HUDEP-2 (cell line): ENCODE measurements around the gene NHSL1.

ENCODE experiments used
- DNase-seq, 76 experiments: peaks; one replicate each; lab custom pipeline; 2025; ENCODE audit not compliant: unreplicated experiment in 76 of 76; lab: John Stamatoyannopoulos, UW

Gene NHSL1

GRCh38 chr6:138467901-138468300 is 31.4 kb downstream of the NHSL1 start:
- DNase-seq: no peak

DNA sequence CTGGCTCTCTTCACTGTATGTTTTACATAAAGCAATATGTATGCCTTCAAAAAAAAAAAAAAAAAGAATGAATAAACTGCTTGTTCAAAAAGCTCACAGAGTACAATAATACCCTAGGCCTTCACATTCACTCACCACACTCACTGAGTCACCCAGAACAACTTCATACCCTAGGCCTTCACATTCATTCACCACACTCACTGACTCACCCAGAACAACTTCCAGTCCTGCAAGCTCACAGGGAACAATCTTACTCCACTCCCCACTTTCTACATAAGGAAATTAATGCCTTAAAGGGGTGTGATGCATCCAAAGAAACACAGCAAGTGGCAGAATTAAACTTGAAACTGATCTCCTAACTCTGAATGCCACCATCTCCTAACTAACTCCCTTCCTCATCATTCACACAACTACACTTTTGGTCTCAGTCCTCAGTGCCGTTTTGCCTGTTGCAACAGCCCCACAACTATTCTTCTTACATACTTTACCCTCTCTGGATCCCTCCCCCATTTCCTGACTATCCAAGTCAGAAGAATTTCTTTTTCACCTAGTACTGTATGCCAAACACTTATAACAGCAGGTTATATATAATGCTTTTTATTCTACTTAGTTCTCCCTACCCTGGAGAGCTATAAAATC is 34.2 kb downstream of the NHSL1 start:
- DNase-seq: no peak

- no peak for DNase-seq
Observed at GRCh38 chr6:138464085-138464484, 35.2 kb downstream of the NHSL1 start.

DNA sequence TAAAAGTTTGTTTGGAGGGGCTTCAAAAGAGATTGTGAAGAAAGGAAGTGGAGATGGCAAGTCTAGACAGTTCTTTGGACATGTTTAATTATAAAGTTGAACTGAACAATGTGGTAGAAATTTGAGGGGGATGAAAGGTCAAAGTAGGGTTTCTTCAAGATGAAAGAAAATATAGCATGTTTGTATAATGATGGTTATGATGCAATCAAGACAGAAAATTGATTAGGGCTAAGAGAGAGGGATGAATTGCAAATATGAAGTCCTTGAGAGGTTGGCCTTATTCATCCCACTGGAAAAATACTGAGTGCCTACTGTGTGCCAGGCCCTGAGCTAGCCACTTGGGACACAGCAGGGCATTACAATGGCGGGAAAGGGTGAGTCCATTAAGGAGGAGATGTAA is 37.6 kb downstream of the NHSL1 start:
- no peak for DNase-seq

GRCh38 chr6:138456401-138456790 is 42.9 kb downstream of the NHSL1 start:
- no peak for DNase-seq

- DNase-seq: no peak
Observed at GRCh38 chr6:138455746-138456400, 43.4 kb downstream of the NHSL1 start.

DNA sequence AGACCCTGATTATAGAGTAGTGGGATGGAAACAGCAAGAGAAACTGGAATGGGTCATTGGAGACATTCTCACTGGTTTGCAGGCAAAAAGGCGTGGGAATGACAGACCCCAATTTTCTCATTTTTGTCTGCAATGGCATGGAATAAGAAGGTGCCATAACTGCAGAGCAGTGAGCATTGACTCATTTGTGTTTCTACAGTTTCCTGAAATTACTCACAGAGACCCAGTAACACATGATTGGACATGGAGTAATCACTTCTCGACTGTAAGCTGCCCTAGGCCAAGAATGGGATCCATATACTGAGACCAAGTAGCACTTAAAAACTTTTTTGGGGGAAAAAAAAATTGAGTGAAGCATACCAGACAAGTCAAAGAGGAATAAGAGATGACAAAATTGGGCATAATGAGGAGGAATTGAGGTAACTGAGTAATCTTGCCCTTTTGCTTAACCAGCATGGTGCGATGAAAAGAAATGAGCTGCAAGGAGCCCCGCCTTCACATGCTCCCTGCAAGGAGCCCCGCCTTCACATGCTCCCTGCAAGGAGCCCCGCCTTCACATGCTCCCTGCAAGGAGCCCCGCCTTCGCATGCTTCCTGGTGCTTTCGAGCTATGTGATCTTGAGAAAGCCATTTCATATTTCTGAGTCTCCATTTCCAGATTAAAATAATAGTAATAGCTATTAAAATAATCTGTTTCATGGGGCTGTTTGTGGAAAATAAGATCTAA is 44.1 kb downstream of the NHSL1 start:
- DNase-seq: no peak

GRCh38 chr6:138451043-138451442 is 48.3 kb downstream of the NHSL1 start:
- no peak for DNase-seq

DNA sequence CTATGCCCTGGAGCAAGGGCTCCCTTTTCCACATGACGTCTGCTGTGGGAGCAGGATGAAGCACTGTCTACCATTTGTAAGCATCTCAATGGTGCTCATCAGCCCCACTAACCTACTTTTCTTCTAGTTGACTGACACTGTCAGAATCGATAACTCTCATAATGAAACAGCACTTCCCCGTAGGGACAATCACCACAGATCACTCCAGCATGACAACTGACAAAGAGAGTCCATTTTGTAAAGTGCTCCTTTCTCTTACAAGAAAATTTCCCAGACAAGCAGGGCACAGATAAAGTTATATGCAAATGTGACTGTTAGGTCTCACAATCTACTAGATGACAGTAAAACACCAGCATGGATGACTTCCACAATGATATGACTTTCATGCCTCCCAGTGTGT is 48.8 kb downstream of the NHSL1 start:
- DNase-seq: no peak

DNA sequence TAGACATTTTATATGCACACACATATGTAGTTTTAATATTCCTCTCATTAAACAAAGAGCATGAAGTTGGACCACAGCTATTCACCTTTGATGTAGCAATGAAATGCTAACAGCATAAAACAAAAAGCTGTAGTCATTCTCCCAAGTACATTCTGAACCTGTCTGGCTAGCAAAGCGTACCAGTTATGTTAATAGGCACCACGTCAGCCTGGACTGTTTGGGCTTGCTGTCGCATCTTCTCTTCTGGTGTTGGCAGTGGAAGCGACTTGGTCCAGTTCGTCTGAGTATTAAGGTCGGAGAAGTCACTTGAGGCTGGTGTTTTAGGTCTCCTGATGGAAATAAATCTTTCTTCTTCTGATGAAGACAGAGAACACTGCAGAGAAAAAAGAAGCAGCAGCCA is 52.5 kb downstream of the NHSL1 start:
- no peak for DNase-seq

- DNase-seq: no peak
Observed at GRCh38 chr6:138443979-138444378, 55.3 kb downstream of the NHSL1 start.

DNA sequence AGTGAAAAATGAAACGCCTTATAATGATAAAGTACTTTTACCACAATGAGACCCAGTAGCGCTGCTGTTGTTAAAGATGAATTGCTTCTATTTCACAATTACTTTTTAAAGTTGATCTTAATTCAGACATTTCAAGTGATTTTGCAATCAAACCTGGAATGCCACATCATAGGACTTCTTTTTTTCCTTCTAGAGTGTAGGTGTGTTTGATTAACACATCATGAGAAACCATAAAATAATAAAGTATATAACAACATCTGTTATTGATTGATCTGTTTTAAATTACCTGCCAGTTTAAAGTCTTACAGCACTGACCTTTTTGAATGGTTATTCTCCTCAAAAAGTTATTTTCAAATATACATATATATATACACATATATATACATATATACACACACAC is 56.6 kb downstream of the NHSL1 start:
- no peak for DNase-seq

- no peak for DNase-seq
Observed at GRCh38 chr6:138441965-138442364, 57.3 kb downstream of the NHSL1 start.

DNA sequence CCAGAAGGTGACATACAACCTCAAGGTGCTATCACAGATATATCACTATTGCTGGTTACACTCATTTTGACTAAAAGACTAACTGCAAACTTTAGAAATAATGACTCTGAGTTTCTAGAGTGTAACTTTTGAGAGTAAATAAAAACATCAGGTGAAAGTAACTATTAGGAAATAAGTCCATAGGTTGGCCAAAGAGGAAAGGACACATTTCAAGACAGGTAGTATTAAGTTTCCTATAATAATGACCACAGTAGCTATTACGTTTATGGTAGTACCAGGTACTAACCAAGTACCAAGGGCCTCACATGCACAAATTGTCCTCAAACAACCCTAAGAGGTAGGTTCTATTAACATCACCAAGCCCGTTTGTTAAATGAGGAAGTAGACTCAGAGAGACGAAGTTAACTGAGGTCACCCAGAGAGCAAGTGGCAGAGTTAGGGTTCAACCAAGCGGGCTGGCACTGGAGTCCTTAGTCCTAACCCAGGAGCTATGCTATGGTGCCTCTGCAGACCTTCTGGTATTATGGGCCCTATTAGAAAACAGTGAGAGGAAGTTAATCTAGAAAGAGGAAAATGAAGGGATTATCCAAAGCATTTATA is 58.4 kb downstream of the NHSL1 start:
- DNase-seq: no peak

- no peak for DNase-seq
Observed at GRCh38 chr6:138440296-138440695, 59.0 kb downstream of the NHSL1 start.

- DNase-seq: no peak
Observed at GRCh38 chr6:138439546-138439945, 59.7 kb downstream of the NHSL1 start.

DNA sequence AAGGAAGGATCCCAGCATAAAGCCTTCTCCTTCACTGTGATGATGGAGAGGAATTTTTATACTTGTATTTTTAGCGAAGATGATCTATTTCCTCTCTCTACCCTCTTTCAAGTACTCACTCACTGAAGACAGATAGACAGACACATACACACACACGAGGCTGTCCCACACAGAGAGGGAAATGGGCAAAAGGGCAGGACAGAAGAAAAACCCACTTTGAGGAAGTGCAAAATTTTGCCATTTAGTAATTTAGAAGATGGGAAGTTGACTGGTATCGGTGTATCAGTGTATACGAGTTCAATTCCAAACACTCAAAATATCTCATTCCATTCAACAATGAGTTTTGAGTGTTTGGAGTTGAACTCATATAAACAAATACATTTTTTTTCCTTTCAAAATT is 64.4 kb downstream of the NHSL1 start:
- no peak for DNase-seq

- DNase-seq: no peak
Observed at GRCh38 chr6:138434096-138434495, 65.2 kb downstream of the NHSL1 start.

DNA sequence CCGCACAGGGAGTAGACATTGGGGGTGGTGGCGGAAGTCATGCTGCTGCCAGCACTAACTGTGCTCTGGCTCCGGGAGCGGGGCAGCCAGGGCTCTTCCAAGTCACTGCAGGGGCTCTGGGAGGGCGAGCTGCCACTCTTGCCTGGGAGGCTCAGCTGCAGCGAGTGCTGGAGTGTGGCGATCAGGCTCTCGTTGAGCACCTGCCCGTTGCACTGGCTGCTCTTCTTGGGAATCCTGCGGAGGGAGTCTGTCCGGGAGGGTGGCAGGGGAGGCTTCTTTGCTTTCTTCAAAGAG is 67.3 kb downstream of the NHSL1 start:
- no peak for DNase-seq

GRCh38 chr6:138431256-138432062 is 67.8 kb downstream of the NHSL1 start:
- no peak for DNase-seq
